ENCODE data around the gene STK38. TPM values are rescaled to one million over a fixed set of nuclear protein-coding genes. Genes with fewer than 3 reads are reported as not detected.

Gene STK38
- total RNA-seq, 4 donors from 2014 or later: 59.1 to 101 (median 86.4) TPM

GRCh38 chr6:36516988-36517387 is 30.3 kb downstream of the STK38 start:
- peak overlapping the region in 3 of 4 donors; percentile 11 to 79 (median 78) for H3K27ac ChIP-seq
- no peaks in the 10 kb centered on the region for H3K27me3 ChIP-seq
- no peaks in the 10 kb centered on the region for H3K9me3 ChIP-seq
- in situ Hi-C loops (cut with MboI; ENCODE audit: low pct_ligation_motif_present in 1 of 4, low pct_unique_long_range_greater_than_20kb in 1 of 4, low sequenced_read_pairs in 3 of 4) (no loop called here), intact Hi-C loops (cut with DNase I; ENCODE audit: low total_unique reads) (no loop called here)
- H3K4me3 ChIP-seq: no peak overlapping the region
- DNase-seq: no peak
- peaks cover 3 to 44% (median 26%) of the 10 kb centered on the region in 4 donors for H3K4me1 ChIP-seq
- peaks cover 0 to 26% (median 12%) of the 10 kb centered on the region in 4 donors for H3K36me3 ChIP-seq
- TF ChIP-seq CTCF (IDR thresholded peaks at IDR 0.05) (no peak), POLR2AphosphoS5 (IDR thresholded peaks at IDR 0.05) (no peak), POLR2A (IDR thresholded peaks at IDR 0.05) (no peak), EP300 (IDR thresholded peaks at IDR 0.05; ENCODE audit: low read depth) (no peak)

GRCh38 chr6:36516559-36516958 is 30.7 kb downstream of the STK38 start:
- TF ChIP-seq EP300 (IDR thresholded peaks at IDR 0.05; ENCODE audit: low read depth) (no peak), POLR2AphosphoS5 (IDR thresholded peaks at IDR 0.05) (no peak), CTCF (IDR thresholded peaks at IDR 0.05) (no peak), POLR2A (IDR thresholded peaks at IDR 0.05) (no peak)
- Histone ChIP-seq H3K27ac (peak overlapping the region; percentile 11 to 79 (median 76)), H3K4me1 (peaks cover 3 to 48% (median 30%) of the 10 kb centered on the region in 4 donors), H3K4me3 (no peak overlapping the region), H3K27me3 (no peaks in the 10 kb centered on the region), H3K9me3 (no peaks in the 10 kb centered on the region), H3K36me3 (peaks cover 0 to 24% (median 11%) of the 10 kb centered on the region in 4 donors)
- in situ Hi-C loops (cut with MboI; ENCODE audit: low pct_ligation_motif_present in 1 of 4, low pct_unique_long_range_greater_than_20kb in 1 of 4, low sequenced_read_pairs in 3 of 4) (no loop called here), intact Hi-C loops (cut with DNase I; ENCODE audit: low total_unique reads) (no loop called here)
- 73 to 81% methylated on average over 2 to 4 of the region's 4 CpGs for WGBS, 2 donors (ENCODE audit: low coverage in 1 of 2)
- peak; percentile 27 for DNase-seq

GRCh38 chr6:36515844-36516243 is 31.4 kb downstream of the STK38 start:
- no peak for DNase-seq
- in situ Hi-C loops (cut with MboI; ENCODE audit: low pct_ligation_motif_present in 1 of 4, low pct_unique_long_range_greater_than_20kb in 1 of 4, low sequenced_read_pairs in 3 of 4): no loop called here
- peaks cover 3 to 55% (median 36%) of the 10 kb centered on the region in 4 donors for H3K4me1 ChIP-seq
- H3K36me3 ChIP-seq: peaks cover 0 to 17% (median 7%) of the 10 kb centered on the region in 4 donors
- no peaks in the 10 kb centered on the region for H3K9me3 ChIP-seq
- no peak overlapping the region for H3K4me3 ChIP-seq
- no peaks in the 10 kb centered on the region for H3K27me3 ChIP-seq
- peak overlapping the region; percentile 70 to 79 (median 76) for H3K27ac ChIP-seq
- WGBS, 2 donors (ENCODE audit: low coverage in 1 of 2): 53 to 70% methylated on average over 3 of the region's 3 CpGs
- TF ChIP-seq POLR2A (IDR thresholded peaks at IDR 0.05) (no peak), CTCF (IDR thresholded peaks at IDR 0.05) (no peak), POLR2AphosphoS5 (IDR thresholded peaks at IDR 0.05) (no peak), EP300 (IDR thresholded peaks at IDR 0.05; ENCODE audit: low read depth) (no peak)
- intact Hi-C loops (cut with DNase I; ENCODE audit: low total_unique reads): no loop called here

GRCh38 chr6:36514554-36515456 is 32.5 kb downstream of the STK38 start:
- no peak overlapping the region for H3K4me3 ChIP-seq
- no peaks in the 10 kb centered on the region for H3K27me3 ChIP-seq
- intact Hi-C loops (cut with DNase I; ENCODE audit: low total_unique reads): no loop called here
- peak; percentile 70 for DNase-seq
- whole genome bisulfite sequencing, 2 donors (ENCODE audit: low coverage in 1 of 2): 53 to 71% methylated on average over 7 to 8 of the region's 8 CpGs
- H3K4me1 ChIP-seq: peaks cover 3 to 64% (median 40%) of the 10 kb centered on the region in 4 donors
- H3K36me3 ChIP-seq: peaks cover 0 to 6% (median 3%) of the 10 kb centered on the region in 4 donors
- H3K27ac ChIP-seq: peak overlapping the region; percentile 70 to 79 (median 76)
- in situ Hi-C loops (cut with MboI; ENCODE audit: low pct_ligation_motif_present in 1 of 4, low pct_unique_long_range_greater_than_20kb in 1 of 4, low sequenced_read_pairs in 3 of 4): no loop called here
- no peaks in the 10 kb centered on the region for H3K9me3 ChIP-seq
- TF ChIP-seq EP300 (IDR thresholded peaks at IDR 0.05; ENCODE audit: low read depth) (no peak), POLR2AphosphoS5 (IDR thresholded peaks at IDR 0.05) (no peak), POLR2A (IDR thresholded peaks at IDR 0.05) (no peak), CTCF (IDR thresholded peaks at IDR 0.05) (no peak)
